Left kidney (tissue), 2 donors: ENCODE results near the gene GRIK5. TPM values are rescaled to one million over a fixed set of nuclear protein-coding genes. Genes with fewer than 3 reads are reported as not detected.

Experiments used
- DNase-seq: peaks from one replicate; pipeline ENCODE4 v3.0.0-alpha.2; 2013
- polyA plus RNA-seq: library from polyadenylated mRNA; unstranded; fragments of 120-200 nt; gene quantifications from one replicate; pipeline ENCODE4 v1.2.1, GENCODE V29; 2013; ENCODE audit not compliant: insufficient read length

The GRIK5 gene
- polyA plus RNA-seq, 1 donor: 26.3 TPM

- no peak for DNase-seq
Observed at GRCh38 chr19:42095142-42095813, 25.3 kb upstream of the GRIK5 start.

- no peak for DNase-seq
Observed at GRCh38 chr19:42093926-42094325, 23.9 kb upstream of the GRIK5 start.

GRCh38 chr19:42093505-42093904 lies 23.5 kb upstream of the GRIK5 start:
- no peak for DNase-seq

- no peak for DNase-seq
Observed at GRCh38 chr19:42092350-42092749, 22.3 kb upstream of the GRIK5 start.

GRCh38 chr19:42091742-42092141 lies 21.7 kb upstream of the GRIK5 start:
- no peak for DNase-seq

- DNase-seq: no peak
Observed at GRCh38 chr19:42091300-42091699, 21.3 kb upstream of the GRIK5 start.

GRCh38 chr19:42090672-42091071 lies 20.7 kb upstream of the GRIK5 start:
- no peak for DNase-seq

- DNase-seq: no peak
Observed at GRCh38 chr19:42089772-42090171, 19.8 kb upstream of the GRIK5 start.

- DNase-seq: no peak
Observed at GRCh38 chr19:42089191-42089750, 19.3 kb upstream of the GRIK5 start.

- no peak for DNase-seq
Observed at GRCh38 chr19:42088471-42089190, 18.6 kb upstream of the GRIK5 start.

GRCh38 chr19:42086770-42087550 lies 17.0 kb upstream of the GRIK5 start:
- no peak for DNase-seq

GRCh38 chr19:42086188-42086736 lies 16.3 kb upstream of the GRIK5 start:
- DNase-seq: no peak

- DNase-seq: no peak
Observed at GRCh38 chr19:42083537-42083936, 13.5 kb upstream of the GRIK5 start.

GRCh38 chr19:42081584-42082203 lies 11.7 kb upstream of the GRIK5 start:
- DNase-seq: no peak

GRCh38 chr19:42080764-42081375 lies 10.9 kb upstream of the GRIK5 start:
- no peak for DNase-seq

GRCh38 chr19:42079886-42080763 lies 10.1 kb upstream of the GRIK5 start:
- DNase-seq: no peak

- DNase-seq: no peak
Observed at GRCh38 chr19:42079276-42079669, 9.3 kb upstream of the GRIK5 start.

GRCh38 chr19:42078538-42079275 lies 8.7 kb upstream of the GRIK5 start:
- DNase-seq: no peak

- DNase-seq: no peak
Observed at GRCh38 chr19:42078058-42078457, 8.1 kb upstream of the GRIK5 start.
